GM19328 (cell line): Measurements from ENCODE around the gene TIMELESS.
"Not testable (repeated sequence)": the region's sequence is repeated elsewhere in the genome, so short reads cannot be mapped to it uniquely, and the experiment has no call there.

Experiments used
- ATAC-seq: cut with Tn5 transposase; IDR thresholded peaks from one replicate; pipeline ENCODE4 v1.9.1; 2021; ENCODE audit warnings: mild to moderate bottlenecking, moderate library complexity; ENCODE audit not compliant: unreplicated experiment

Gene TIMELESS

DNA sequence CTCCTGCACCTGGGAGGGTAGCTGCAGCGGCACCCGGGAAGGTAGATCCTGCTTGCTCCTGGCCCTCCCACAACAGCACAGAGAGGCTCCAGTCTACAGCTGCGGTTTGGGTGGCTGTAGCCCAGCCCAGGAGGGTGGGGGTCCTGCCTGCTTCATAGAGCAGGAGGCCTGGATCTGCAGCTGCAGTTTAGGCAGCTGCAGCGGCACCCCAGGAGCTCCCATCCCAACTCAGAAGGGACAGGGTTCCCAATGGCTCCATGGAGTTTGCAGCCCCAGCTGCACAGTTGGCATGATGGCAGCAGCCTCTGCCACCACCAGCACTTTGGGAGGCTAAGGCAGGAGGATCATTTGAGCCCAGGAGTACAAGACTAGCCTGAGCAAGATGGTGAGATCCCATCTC lies 38.5 kb downstream of the TIMELESS start:
- no peak for ATAC-seq

- no peak for ATAC-seq
Observed at GRCh38 chr12:56408799-56409417, 40.3 kb downstream of the TIMELESS start.

DNA sequence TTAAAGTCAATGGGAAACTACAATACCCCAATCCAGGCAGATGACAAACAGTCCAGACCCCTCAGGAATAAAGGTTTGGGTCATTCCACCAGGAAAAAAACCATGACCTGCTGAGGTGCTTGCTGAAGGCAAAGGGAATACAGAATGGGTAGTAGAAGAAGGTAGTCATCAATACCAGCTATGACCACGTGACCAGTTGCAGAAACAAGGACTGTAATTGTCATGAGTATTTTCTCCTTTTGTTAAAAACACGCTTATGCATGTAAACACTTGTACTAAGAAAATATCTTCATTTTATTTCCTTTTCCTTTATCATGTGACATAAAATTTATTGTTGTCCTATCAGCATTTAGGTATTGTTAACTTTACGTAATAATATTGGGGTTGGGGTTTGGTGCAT lies 45.0 kb downstream of the TIMELESS start:
- ATAC-seq: not testable (repeated sequence)

- not testable (repeated sequence) for ATAC-seq
Observed at GRCh38 chr12:56401612-56402011, 47.6 kb downstream of the TIMELESS start.

GRCh38 chr12:56401125-56401524 lies 48.1 kb downstream of the TIMELESS start:
- ATAC-seq: not testable (repeated sequence)

DNA sequence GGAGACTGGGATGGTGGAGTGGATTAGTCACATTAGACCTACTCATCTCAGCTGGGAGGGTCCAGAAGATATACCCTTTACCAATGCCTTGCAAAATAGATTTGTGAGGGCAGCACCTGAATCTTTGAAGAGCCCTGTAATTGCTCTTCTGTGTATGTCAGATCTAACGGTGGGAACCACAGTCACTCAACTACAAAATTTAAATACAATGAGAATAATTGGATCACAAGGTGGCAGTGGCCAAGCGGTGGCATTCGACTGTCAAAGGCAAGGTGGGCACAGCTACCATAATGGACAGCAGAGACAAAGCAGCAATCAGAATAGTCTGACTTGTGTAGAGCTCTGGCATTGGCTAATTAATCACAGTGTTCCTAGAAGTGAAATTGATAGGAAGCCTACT lies 49.8 kb downstream of the TIMELESS start:
- ATAC-seq: not testable (repeated sequence)

- no peak for ATAC-seq
Observed at GRCh38 chr12:56398324-56398723, 50.9 kb downstream of the TIMELESS start.

GRCh38 chr12:56392331-56392730 lies 56.9 kb downstream of the TIMELESS start:
- ATAC-seq: no peak

GRCh38 chr12:56391721-56392120 lies 57.5 kb downstream of the TIMELESS start:
- no peak for ATAC-seq

DNA sequence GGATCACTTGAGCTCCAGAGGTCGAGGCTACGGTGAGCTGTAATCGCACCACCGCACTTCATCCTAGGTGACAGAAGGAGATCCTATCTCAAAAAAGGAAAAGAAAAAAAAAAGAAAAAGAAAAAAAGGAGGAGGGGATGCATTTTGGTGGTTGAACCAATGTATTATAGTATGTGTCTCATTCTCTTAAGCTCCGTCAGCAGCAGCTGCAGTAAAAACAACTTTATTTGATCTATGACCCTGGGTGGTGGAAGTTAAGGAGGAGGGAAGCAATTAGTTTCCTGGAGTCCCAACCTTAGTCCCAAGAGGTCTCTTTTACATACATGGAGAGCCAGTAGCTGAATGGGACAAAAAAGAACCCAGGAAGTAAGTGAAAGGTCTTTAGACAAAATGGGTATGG lies 59.8 kb downstream of the TIMELESS start:
- no peak for ATAC-seq

DNA sequence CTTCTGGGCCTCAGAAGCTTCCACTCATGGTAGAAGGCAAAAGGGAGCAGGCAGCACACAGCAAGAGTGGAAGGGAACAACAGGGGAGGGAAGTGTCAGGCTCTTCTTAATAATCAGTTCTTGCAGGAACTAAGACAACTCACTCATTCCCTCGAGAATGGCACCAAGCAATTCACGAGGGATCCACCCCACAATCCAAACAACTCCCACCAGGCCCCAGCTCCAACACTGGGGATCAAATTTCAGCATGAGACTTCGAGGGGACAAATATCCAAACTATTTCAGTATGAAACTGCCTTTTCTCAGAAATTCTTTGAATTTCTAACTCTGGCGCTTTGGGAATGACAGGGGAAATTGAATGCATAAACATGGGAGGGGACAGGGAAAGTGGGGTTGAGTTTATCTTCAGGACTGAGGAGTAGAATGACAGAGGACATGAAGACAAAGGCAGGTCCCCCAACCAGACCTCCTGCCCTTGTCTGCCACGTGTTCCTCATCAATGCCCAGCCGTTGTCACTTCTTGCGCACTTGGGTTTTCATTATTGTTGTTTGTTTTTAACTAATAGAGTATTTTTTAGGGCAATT lies 62.0 kb downstream of the TIMELESS start:
- ATAC-seq: no peak

GRCh38 chr12:56385873-56386272 lies 63.4 kb downstream of the TIMELESS start:
- ATAC-seq: no peak

GRCh38 chr12:56382611-56383010 lies 66.6 kb downstream of the TIMELESS start:
- no peak for ATAC-seq

DNA sequence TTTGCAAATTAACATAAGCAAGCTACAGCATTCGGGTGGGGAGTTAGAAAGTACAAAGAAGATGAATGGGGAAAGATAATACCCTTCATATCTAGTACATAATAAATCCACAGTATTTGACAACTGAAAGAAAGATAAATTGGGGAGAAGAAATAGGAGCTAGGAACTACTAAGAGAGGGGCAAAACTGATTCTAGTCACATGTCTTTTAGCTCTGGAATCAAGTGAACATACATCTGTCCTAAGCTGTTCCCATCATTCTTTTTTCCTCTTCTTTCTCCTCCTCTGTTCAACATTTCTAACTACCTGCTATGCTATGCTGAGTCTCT lies 71.3 kb downstream of the TIMELESS start:
- ATAC-seq: no peak

GRCh38 chr12:56377310-56377988 lies 71.8 kb downstream of the TIMELESS start:
- ATAC-seq: no peak

GRCh38 chr12:56375598-56376434 lies 73.4 kb downstream of the TIMELESS start:
- ATAC-seq: peak; percentile 66

GRCh38 chr12:56374726-56375597 lies 74.3 kb downstream of the TIMELESS start:
- no peak for ATAC-seq

- no peak for ATAC-seq
Observed at GRCh38 chr12:56373515-56373914, 75.7 kb downstream of the TIMELESS start.

- ATAC-seq: no peak
Observed at GRCh38 chr12:56366948-56367347, 82.3 kb downstream of the TIMELESS start.
